Measurements from ENCODE around the gene COL9A3. TPM values are rescaled to one million over a fixed set of nuclear protein-coding genes. Genes with fewer than 3 reads are reported as not detected.

The COL9A3 gene
- total RNA-seq, 1 experiment from 2014 or later, result 136 TPM

GRCh38 chr20:62843656-62844055 is 26.8 kb downstream of the COL9A3 start:
- ATAC-seq (no peak), DNase-seq (ENCODE audit: low spot score) (no peak)
- Mint-ChIP-seq H3K9me3 (peaks cover 8% of the 10 kb centered on the region), H3K36me3 (peaks cover 28% of the 10 kb centered on the region), H3K27ac (peak overlapping the region; percentile 67; the same call in 1 of the 2 replicates), H3K4me3 (no peak overlapping the region), H3K27me3 (ENCODE audit: low read depth) (no peaks in the 10 kb centered on the region), H3K4me1 (peaks cover 13% of the 10 kb centered on the region)
- TF ChIP-seq ESRRA (CRISPR knock-in tag; IDR thresholded peaks at IDR 0.05; ENCODE audit: borderline replicate concordance), result no peak
- no peak for TF ChIP-seq CREB1 (CRISPR knock-in tag; IDR thresholded peaks at IDR 0.05)
- TF ChIP-seq ZBTB21 (CRISPR knock-in tag; IDR thresholded peaks at IDR 0.05; ENCODE audit: borderline replicate concordance), result no peak
- no peak for TF ChIP-seq EMX1 (CRISPR knock-in tag; IDR thresholded peaks at IDR 0.05)
- TF ChIP-seq IRF1 (CRISPR knock-in tag; IDR thresholded peaks at IDR 0.05), result no peak
- TF ChIP-seq MYBL2 (CRISPR knock-in tag; IDR thresholded peaks at IDR 0.05), result no peak
- no peak for TF ChIP-seq ATF2 (CRISPR knock-in tag; IDR thresholded peaks at IDR 0.05; ENCODE audit: borderline replicate concordance, low read depth)
- no peak for TF ChIP-seq MXD4 (CRISPR knock-in tag; IDR thresholded peaks at IDR 0.05; ENCODE audit: borderline replicate concordance)
- no peak for TF ChIP-seq ELF4 (CRISPR knock-in tag; IDR thresholded peaks at IDR 0.05; ENCODE audit: low read depth)
- ChIA-PET POLR2A (no interaction called here), CTCF (interaction anchor here (0.9 kb wide), 1 partner anchor 49 kb away, joined by 4 read pairs; no protein-coding TSS in a partner anchor)

- Mint-ChIP-seq H3K27me3 (ENCODE audit: low read depth) (no peaks in the 10 kb centered on the region), H3K36me3 (peaks cover 26% of the 10 kb centered on the region), H3K27ac (no peak overlapping the region), H3K4me3 (no peak overlapping the region), H3K4me1 (peaks cover 13% of the 10 kb centered on the region), H3K9me3 (peaks cover 8% of the 10 kb centered on the region)
- ChIA-PET POLR2A (no interaction called here), CTCF (no interaction called here)
- TF ChIP-seq ZMAT4 (CRISPR knock-in tag; IDR thresholded peaks at IDR 0.05) (no peak), IRF2 (CRISPR knock-in tag; IDR thresholded peaks at IDR 0.05; ENCODE audit: borderline replicate concordance, low read depth) (no peak)
- DNase-seq (ENCODE audit: low spot score), result no peak
- no peak for ATAC-seq
Measured at GRCh38 chr20:62844182-62844581, 27.3 kb downstream of the COL9A3 start.

GRCh38 chr20:62845416-62846160 is 28.7 kb downstream of the COL9A3 start:
- CTCF ChIA-PET, result interaction anchor here (0.9 to 2.1 kb wide), 6 partner anchors 9 to 137 kb away, joined by 3 to 9 read pairs (median 4); partner anchors contain the start of gene NTSR1
- POLR2A ChIA-PET, result no interaction called here
- TF ChIP-seq TP53 (CRISPR knock-in tag; IDR thresholded peaks at IDR 0.05) (no peak), GRHL2 (CRISPR knock-in tag; IDR thresholded peaks at IDR 0.05; ENCODE audit: insufficient replicate concordance, severe bottlenecking) (no peak), AFF4 (CRISPR knock-in tag; IDR thresholded peaks at IDR 0.05; ENCODE audit: borderline replicate concordance) (no peak), GABPB1 (CRISPR knock-in tag; IDR thresholded peaks at IDR 0.05) (no peak), IRF2 (CRISPR knock-in tag; IDR thresholded peaks at IDR 0.05; ENCODE audit: borderline replicate concordance, low read depth) (no peak), CBFB (CRISPR knock-in tag; IDR thresholded peaks at IDR 0.05; ENCODE audit: low read depth) (no peak), TCF7 (CRISPR knock-in tag; IDR thresholded peaks at IDR 0.05; ENCODE audit: low read depth) (no peak), FOXP4 (CRISPR knock-in tag; IDR thresholded peaks at IDR 0.05) (no peak), ZNF416 (CRISPR knock-in tag; IDR thresholded peaks at IDR 0.05) (no peak), ERG (CRISPR knock-in tag; IDR thresholded peaks at IDR 0.05) (no peak), ZNF138 (CRISPR knock-in tag; conservative IDR thresholded peaks at IDR 0.05) (no peak)
- H3K4me3 Mint-ChIP-seq, result no peak overlapping the region
- ATAC-seq, result no peak
- no peak for DNase-seq (ENCODE audit: low spot score)
- H3K9me3 Mint-ChIP-seq, result peaks cover 8% of the 10 kb centered on the region
- H3K36me3 Mint-ChIP-seq, result peaks cover 32% of the 10 kb centered on the region
- peak overlapping the region; percentile 27; the same call in 1 of the 2 replicates for H3K27ac Mint-ChIP-seq
- H3K27me3 Mint-ChIP-seq (ENCODE audit: low read depth), result no peaks in the 10 kb centered on the region
- H3K4me1 Mint-ChIP-seq, result peaks cover 13% of the 10 kb centered on the region

Data from WTC11 (cell line).